Measurements from ENCODE around the gene ITGA2.

The ITGA2 gene

DNA sequence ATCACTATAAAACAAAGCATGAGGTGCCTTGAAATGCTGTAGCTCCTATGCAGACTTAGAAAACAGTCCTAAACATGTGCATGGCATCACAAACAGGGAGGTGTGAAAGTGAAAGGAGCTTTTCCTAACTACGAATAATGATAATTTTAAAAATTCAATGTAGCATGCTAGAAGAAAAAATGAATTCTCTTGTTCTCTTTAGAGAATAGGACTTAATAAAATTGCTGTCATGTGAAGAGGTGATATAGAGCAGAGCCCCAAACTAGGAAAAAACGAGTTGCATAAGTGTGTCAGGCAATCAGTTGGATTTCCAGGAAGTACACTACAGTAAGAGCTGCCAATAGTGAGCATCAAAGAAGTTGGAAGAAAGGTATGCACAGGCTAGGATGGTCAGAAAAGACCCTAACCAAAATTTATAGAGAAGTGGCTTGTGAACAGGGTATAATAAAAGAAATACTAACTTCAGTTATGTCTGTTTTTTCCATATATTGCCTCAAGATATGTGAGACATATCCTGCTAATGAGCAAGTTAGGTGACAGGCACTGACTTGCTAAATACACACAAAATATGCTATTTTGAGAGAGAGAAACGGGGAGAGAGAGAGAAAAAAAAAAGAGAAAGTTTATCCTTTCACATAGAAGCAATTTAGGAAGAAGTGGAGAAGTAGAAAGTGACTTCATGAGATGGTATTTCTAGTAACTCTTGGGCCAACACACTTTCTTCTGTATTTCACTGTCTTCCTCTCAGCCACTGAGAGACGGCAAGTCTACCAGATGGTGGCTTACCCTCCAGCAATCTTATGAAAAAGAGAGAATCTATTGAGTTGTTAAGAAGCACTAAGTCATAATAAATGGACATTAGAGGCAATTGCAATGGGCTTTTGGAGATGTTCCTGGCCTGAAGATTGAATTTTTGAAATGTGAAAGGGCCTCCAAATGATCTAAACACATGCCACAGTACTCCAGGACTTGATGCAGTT lies 18.0 kb downstream of the ITGA2 start:
- no peaks in the 10 kb centered on the region for H3K9me3 ChIP-seq (ENCODE audit: insufficient read depth, low read length)
- H3K36me3 ChIP-seq (ENCODE audit: low read length), result no peaks in the 10 kb centered on the region
- H3F3A ChIP-seq (ENCODE audit: insufficient read depth), result no peaks in the 10 kb centered on the region
- no peak overlapping the region for H3K4me2 ChIP-seq (ENCODE audit: low read depth, low read length, poor library complexity, severe bottlenecking)
- H4K20me1 ChIP-seq (ENCODE audit: low read depth, low read length), result no peaks in the 10 kb centered on the region
- no peaks in the 10 kb centered on the region for H3K27me3 ChIP-seq (ENCODE audit: low read length)
- H3K9me2 ChIP-seq (replicated peaks; ENCODE audit: insufficient read depth, low read length), result no peaks in the 10 kb centered on the region; the same call in 1 of the 2 replicates
- TF ChIP-seq EZH2phosphoT487 (conservative IDR thresholded peaks at IDR 0.05; ENCODE audit: low read length), result no peak
- TF ChIP-seq CTCF (IDR thresholded peaks at IDR 0.05; ENCODE audit: insufficient read depth, low read length, poor library complexity, severe bottlenecking), result no peak
- H2AFZ ChIP-seq (ENCODE audit: low read depth, low read length, severe bottlenecking), result no peak overlapping the region
- H3K4me3 ChIP-seq (ENCODE audit: insufficient read depth, low read length, poor library complexity, severe bottlenecking), result no peak overlapping the region
- no peak overlapping the region for H3K27ac ChIP-seq (ENCODE audit: low read depth, low read length)
- H3K79me2 ChIP-seq (ENCODE audit: insufficient read depth, low read length), result no peaks in the 10 kb centered on the region
- H3K9ac ChIP-seq (ENCODE audit: low read length), result no peak overlapping the region

- H3F3A ChIP-seq (ENCODE audit: insufficient read depth), result no peaks in the 10 kb centered on the region
- H3K36me3 ChIP-seq (ENCODE audit: low read length), result no peaks in the 10 kb centered on the region
- no peaks in the 10 kb centered on the region; the same call in 1 of the 2 replicates for H3K9me2 ChIP-seq (replicated peaks; ENCODE audit: insufficient read depth, low read length)
- no peak overlapping the region for H2AFZ ChIP-seq (ENCODE audit: low read depth, low read length, severe bottlenecking)
- no peak overlapping the region for H3K27ac ChIP-seq (ENCODE audit: low read depth, low read length)
- H3K27me3 ChIP-seq (ENCODE audit: low read length), result no peaks in the 10 kb centered on the region
- no peaks in the 10 kb centered on the region for H4K20me1 ChIP-seq (ENCODE audit: low read depth, low read length)
- H3K4me2 ChIP-seq (ENCODE audit: low read depth, low read length, poor library complexity, severe bottlenecking), result no peak overlapping the region
- H3K4me3 ChIP-seq (ENCODE audit: insufficient read depth, low read length, poor library complexity, severe bottlenecking), result no peak overlapping the region
- no peaks in the 10 kb centered on the region for H3K79me2 ChIP-seq (ENCODE audit: insufficient read depth, low read length)
- no peaks in the 10 kb centered on the region for H3K9me3 ChIP-seq (ENCODE audit: insufficient read depth, low read length)
- H3K9ac ChIP-seq (ENCODE audit: low read length), result no peak overlapping the region
- TF ChIP-seq CTCF (IDR thresholded peaks at IDR 0.05; ENCODE audit: insufficient read depth, low read length, poor library complexity, severe bottlenecking), result no peak
- TF ChIP-seq EZH2phosphoT487 (conservative IDR thresholded peaks at IDR 0.05; ENCODE audit: low read length), result no peak
These were observed 19.6 kb downstream of the ITGA2 start for GRCh38 chr5:53008751-53009150.

- Histone ChIP-seq H4K20me1 (ENCODE audit: low read depth, low read length) (no peaks in the 10 kb centered on the region), H3K9ac (ENCODE audit: low read length) (no peak overlapping the region)
These were observed 20.7 kb downstream of the ITGA2 start for GRCh38 chr5:53009816-53010215.

More at GRCh38 chr5:53009816-53010215, 20.7 kb downstream of the ITGA2 start:
- H3K9me3 ChIP-seq (ENCODE audit: insufficient read depth, low read length), result no peaks in the 10 kb centered on the region
- H3F3A ChIP-seq (ENCODE audit: insufficient read depth), result no peaks in the 10 kb centered on the region
- no peaks in the 10 kb centered on the region for H3K79me2 ChIP-seq (ENCODE audit: insufficient read depth, low read length)
- H2AFZ ChIP-seq (ENCODE audit: low read depth, low read length, severe bottlenecking), result no peak overlapping the region
- no peaks in the 10 kb centered on the region for H3K36me3 ChIP-seq (ENCODE audit: low read length)
- TF ChIP-seq CTCF (IDR thresholded peaks at IDR 0.05; ENCODE audit: insufficient read depth, low read length, poor library complexity, severe bottlenecking) (no peak), EZH2phosphoT487 (conservative IDR thresholded peaks at IDR 0.05; ENCODE audit: low read length) (no peak)
- no peak overlapping the region for H3K4me3 ChIP-seq (ENCODE audit: insufficient read depth, low read length, poor library complexity, severe bottlenecking)
- H3K9me2 ChIP-seq (replicated peaks; ENCODE audit: insufficient read depth, low read length), result no peaks in the 10 kb centered on the region; the same call in 1 of the 2 replicates
- H3K27ac ChIP-seq (ENCODE audit: low read depth, low read length), result no peak overlapping the region
- H3K27me3 ChIP-seq (ENCODE audit: low read length), result no peaks in the 10 kb centered on the region
- no peak overlapping the region for H3K4me2 ChIP-seq (ENCODE audit: low read depth, low read length, poor library complexity, severe bottlenecking)
